ENCODE results near the gene TMEM108. TPM values are rescaled to one million over a fixed set of nuclear protein-coding genes. Genes with fewer than 3 reads are reported as not detected.

TMEM108 gene
- total RNA-seq, 1 experiment from 2014 or later: not detected

DNA sequence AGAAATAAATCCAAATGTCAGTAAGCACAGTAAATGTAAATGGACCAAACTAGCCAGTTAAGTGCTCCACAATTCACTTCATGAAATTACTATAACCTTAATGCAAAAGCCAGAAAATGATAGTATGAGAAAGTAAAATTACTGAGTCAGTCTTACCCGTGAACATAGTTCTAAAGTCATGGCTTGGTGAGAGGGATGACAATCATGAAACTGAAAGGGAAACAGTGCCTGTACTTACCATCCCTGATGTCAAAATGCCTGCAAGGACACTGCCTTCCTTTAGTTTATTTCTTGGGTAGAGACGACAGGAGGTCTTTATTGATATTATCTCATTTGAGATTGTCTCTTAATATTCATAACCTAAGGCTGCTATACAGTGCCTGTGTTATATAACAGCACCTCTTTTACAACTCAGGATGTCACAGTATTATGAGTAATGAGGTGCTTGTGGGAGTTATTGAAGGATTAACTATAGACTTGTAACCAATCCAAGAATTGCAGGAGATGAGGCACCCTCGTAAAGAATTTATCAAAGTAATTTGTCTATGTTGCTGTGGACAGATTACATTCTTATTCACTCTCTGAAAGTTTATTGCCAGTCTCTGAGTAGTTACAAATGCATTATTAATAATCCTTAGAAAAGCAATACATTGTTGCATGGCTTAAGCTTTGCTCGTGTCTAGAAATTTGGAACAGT, 218.7 kb downstream of the TMEM108 start:
- TF ChIP-seq SRF (IDR thresholded peaks at IDR 0.05; ENCODE audit: low read depth): no peak
- TF ChIP-seq, protein P1, sequence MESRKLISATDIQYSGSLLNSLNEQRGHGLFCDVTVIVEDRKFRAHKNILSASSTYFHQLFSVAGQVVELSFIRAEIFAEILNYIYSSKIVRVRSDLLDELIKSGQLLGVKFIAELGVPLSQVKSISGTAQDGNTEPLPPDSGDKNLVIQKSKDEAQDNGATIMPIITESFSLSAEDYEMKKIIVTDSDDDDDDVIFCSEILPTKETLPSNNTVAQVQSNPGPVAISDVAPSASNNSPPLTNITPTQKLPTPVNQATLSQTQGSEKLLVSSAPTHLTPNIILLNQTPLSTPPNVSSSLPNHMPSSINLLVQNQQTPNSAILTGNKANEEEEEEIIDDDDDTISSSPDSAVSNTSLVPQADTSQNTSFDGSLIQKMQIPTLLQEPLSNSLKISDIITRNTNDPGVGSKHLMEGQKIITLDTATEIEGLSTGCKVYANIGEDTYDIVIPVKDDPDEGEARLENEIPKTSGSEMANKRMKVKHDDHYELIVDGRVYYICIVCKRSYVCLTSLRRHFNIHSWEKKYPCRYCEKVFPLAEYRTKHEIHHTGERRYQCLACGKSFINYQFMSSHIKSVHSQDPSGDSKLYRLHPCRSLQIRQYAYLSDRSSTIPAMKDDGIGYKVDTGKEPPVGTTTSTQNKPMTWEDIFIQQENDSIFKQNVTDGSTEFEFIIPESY (IDR thresholded peaks at IDR 0.05; ENCODE audit: extremely low read depth, insufficient replicate concordance, low read length): no peak
- no peak for TF ChIP-seq TCF7L2 (IDR thresholded peaks at IDR 0.05; ENCODE audit: borderline replicate concordance, extremely low read depth, insufficient read depth, insufficient read length)
- TF ChIP-seq EZH2 (IDR thresholded peaks at IDR 0.05): no peak
- no peak for TF ChIP-seq ZFX (IDR thresholded peaks at IDR 0.05)
- TF ChIP-seq POLR2A (IDR thresholded peaks at IDR 0.05; ENCODE audit: borderline replicate concordance, extremely low read depth, insufficient read depth, insufficient read length): no peak
- no peak for TF ChIP-seq ELF1 (IDR thresholded peaks at IDR 0.05; ENCODE audit: borderline replicate concordance, low read depth)
- TF ChIP-seq EGR1 (IDR thresholded peaks at IDR 0.05; ENCODE audit: low read depth): no peak
- TF ChIP-seq, protein P2, sequence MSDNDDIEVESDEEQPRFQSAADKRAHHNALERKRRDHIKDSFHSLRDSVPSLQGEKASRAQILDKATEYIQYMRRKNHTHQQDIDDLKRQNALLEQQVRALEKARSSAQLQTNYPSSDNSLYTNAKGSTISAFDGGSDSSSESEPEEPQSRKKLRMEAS (IDR thresholded peaks at IDR 0.05): no peak
- ChIA-PET RAD21 (ENCODE audit: low non-redundant PET in 1 of 2, low total read pairs in 2 of 2, uncharacterized antibody in 2 of 2, unreplicated experiment in 2 of 2) (no interaction called here), POLR2A (no interaction called here), CTCF (no interaction called here)
- H4K20me1 ChIP-seq (ENCODE audit: insufficient read depth): no peaks in the 10 kb centered on the region
- H3K4me3 ChIP-seq (replicated peaks in 1 of 2; ENCODE audit: low read depth in 1 of 2, low read length in 2 of 2): no peak overlapping the region
- H3K36me3 ChIP-seq (ENCODE audit: control insufficient read depth in 1 of 2, insufficient read depth in 2 of 2, low read length in 2 of 2): no peaks in the 10 kb centered on the region
- no peaks in the 10 kb centered on the region for H3K79me2 ChIP-seq (ENCODE audit: insufficient read depth, low read length)
- no peaks in the 10 kb centered on the region for H3K4me1 ChIP-seq (ENCODE audit: control insufficient read depth in 1 of 2, insufficient read depth in 2 of 2, low read length in 2 of 2)
- BruUV-seq (replicated peaks): no TSS peak
- intact Hi-C loops (cut with micrococcal nuclease): no loop called here
- no peak overlapping the region for H3K27ac ChIP-seq (ENCODE audit: low read depth, low read length)
- no peak overlapping the region for H2AFZ ChIP-seq (ENCODE audit: low read depth, low read length, poor library complexity, severe bottlenecking)
- H3K4me2 ChIP-seq (ENCODE audit: low read length): no peak overlapping the region
- no peak for DNase-seq (ENCODE audit: low read depth, low spot score)
- no peaks in the 10 kb centered on the region for H3K9me2 ChIP-seq (ENCODE audit: insufficient read depth)
- no peak overlapping the region for H3K9ac ChIP-seq (ENCODE audit: low read length)
- H3K27me3 ChIP-seq (ENCODE audit: insufficient read depth, low read length): 0 out of 2 replicates have a peak, but pooled peaks cover 12% of the 10 kb centered on the region
- no peaks in the 10 kb centered on the region for H3K9me3 ChIP-seq (ENCODE audit: control insufficient read depth in 1 of 2, insufficient read depth in 1 of 2, low read depth in 1 of 2, low read length in 2 of 2)
- no peak for ATAC-seq
